Endothelial cell of umbilical vein (primary cell): Measurements from ENCODE around the gene EMC9. TPM values are rescaled to one million over a fixed set of nuclear protein-coding genes. Genes with fewer than 3 reads are reported as not detected.

Experiments
- BruUV-seq: library from RNA; stranded (reverse); fragments of 400-500 nt; replicated peaks from 2 replicates; lab custom pipeline; 2021; lab: Mats Ljungman, UMichigan
- CTCF ChIA-PET: fragments of 300-600, 350-600 bp; sonication (Branson Sonifier 250); formaldehyde crosslinking; loops from one replicate; lab custom pipeline; 2021; ENCODE audit warnings: antibody characterized with exemption, inconsistent platforms; lab: Charles Lee
- POLR2A ChIA-PET: fragments of 300-600, 350-600 bp; sonication (Branson Sonifier 250); formaldehyde crosslinking; loops from one replicate; lab custom pipeline; 2021; ENCODE audit warnings: antibody characterized with exemption, inconsistent platforms; lab: Charles Lee
- DNase-seq: peaks from one replicate; pipeline ENCODE4 v3.0.0-alpha.2; 2011; ENCODE audit warnings: low read depth, low spot score
- FAIRE-seq: peaks from 2 replicates; lab custom pipeline; 2011; peaks lifted over from hg19 to GRCh38; lab: Jason Lieb, UNC
- H2AFZ ChIP-seq: 2 replicates; pipeline ENCODE4 v1.6.0; 2012; ENCODE audit warnings: low read depth, low read length, control low read depth, inconsistent platforms
- H3K27ac ChIP-seq: 2 replicates; pipeline ENCODE4 v1.5.1; 2011; ENCODE audit warnings: low read depth, mild to moderate bottlenecking, control low read depth, low read length, moderate library complexity; ENCODE audit not compliant: insufficient read depth
- H3K27me3 ChIP-seq, 2 experiments: 2 replicates each; pipeline versions ENCODE4 v1.6.0 to v1.6.1; 2011; ENCODE audit warnings: low read length in 2 of 2, mixed read lengths in 1 of 2; ENCODE audit not compliant: control insufficient read depth in 2 of 2, insufficient read depth in 2 of 2
- H3K36me3 ChIP-seq, 2 experiments: 2 replicates in 1 of 2; 3 replicates in 1 of 2; pipeline ENCODE4 v1.5.1; 2011; ENCODE audit warnings: low read length in 2 of 2, mild to moderate bottlenecking in 1 of 2, moderate library complexity in 1 of 2; ENCODE audit not compliant: control insufficient read depth in 2 of 2, insufficient read depth in 2 of 2; ENCODE audit errors: extremely low read depth in 1 of 2
- H3K4me1 ChIP-seq: 3 replicates; pipeline ENCODE4 v1.5.1; 2011; ENCODE audit warnings: mild to moderate bottlenecking, low read length; ENCODE audit not compliant: control insufficient read depth, insufficient read depth; ENCODE audit errors: extremely low read depth
- H3K4me2 ChIP-seq: 2 replicates; pipeline ENCODE4 v1.6.1; 2011; ENCODE audit warnings: low read length, control low read depth, mixed read lengths; ENCODE audit not compliant: insufficient read depth
- H3K4me3 ChIP-seq, 3 experiments: fragments of 200-600 bp in 1 of 3; sonication (generic), shearing (Covaris generic) in 1 of 3; replicated peaks in 1 of 3; 2 replicates each; pipeline ENCODE4 v1.5.1; 2011 to 2016; ENCODE audit warnings: control low read depth in 3 of 3, low read length in 3 of 3, mild to moderate bottlenecking in 2 of 3, inconsistent platforms in 1 of 3, low read depth in 1 of 3, moderate library complexity in 1 of 3; ENCODE audit not compliant: insufficient read depth in 1 of 3
- H3K79me2 ChIP-seq: 2 replicates; pipeline ENCODE4 v1.6.0; 2012; ENCODE audit warnings: low read length, inconsistent platforms; ENCODE audit not compliant: control insufficient read depth, insufficient read depth
- H3K9ac ChIP-seq: replicated peaks from 2 replicates; pipeline ENCODE3; 2011; ENCODE audit warnings: low read length, control low read depth; ENCODE audit not compliant: insufficient read depth; ENCODE audit errors: extremely low read depth
- H3K9me1 ChIP-seq: replicated peaks from 3 replicates; pipeline ENCODE4 v1.6.0; 2011; ENCODE audit warnings: mild to moderate bottlenecking, low read length; ENCODE audit not compliant: control insufficient read depth, insufficient read depth; ENCODE audit errors: extremely low read depth
- H3K9me3 ChIP-seq: replicated peaks from 2 replicates; pipeline ENCODE4 v1.5.1; 2012; ENCODE audit warnings: low read length, inconsistent platforms; ENCODE audit not compliant: control insufficient read depth, insufficient read depth
- H4K20me1 ChIP-seq: replicated peaks from 2 replicates; pipeline ENCODE3; 2011; ENCODE audit warnings: mild to moderate bottlenecking, low read length; ENCODE audit not compliant: control insufficient read depth, insufficient read depth; ENCODE audit errors: extremely low read depth
- CTCF ChIP-seq, 2 donors: IDR thresholded peaks; 1 replicate in 1 of 2; 2 replicates in 1 of 2; pipeline ENCODE4 v1.5.1; 2011; ENCODE audit warnings: low read length in 2 of 2, mild to moderate bottlenecking in 2 of 2, moderate library complexity in 2 of 2, control low read depth in 1 of 2, inconsistent platforms in 1 of 2, low read depth in 1 of 2; ENCODE audit not compliant: insufficient read depth in 1 of 2; ENCODE audit errors: extremely low read depth in 1 of 2
- EZH2 ChIP-seq: IDR thresholded peaks from 2 replicates; pipeline ENCODE4 v1.6.1; 2012; ENCODE audit warnings: borderline replicate concordance, low read depth, mild to moderate bottlenecking, moderate library complexity, low read length, inconsistent platforms; ENCODE audit not compliant: severe bottlenecking
- FOS ChIP-seq: IDR thresholded peaks from 2 replicates; pipeline ENCODE4 v1.6.1; 2011; ENCODE audit warnings: mild to moderate bottlenecking, low read length, moderate library complexity, borderline replicate concordance; ENCODE audit not compliant: insufficient read depth
- GATA2 ChIP-seq: IDR thresholded peaks from 2 replicates; pipeline ENCODE4 v1.7.0; 2011; ENCODE audit warnings: low read depth, mild to moderate bottlenecking, moderate library complexity, mixed read lengths, low read length; ENCODE audit not compliant: insufficient read length, insufficient read depth
- JUN ChIP-seq: IDR thresholded peaks from 2 replicates; pipeline ENCODE4 v1.6.1; 2011; ENCODE audit warnings: borderline replicate concordance, low read depth; ENCODE audit not compliant: insufficient read length, insufficient read depth
- MYC ChIP-seq: IDR thresholded peaks from one replicate; pipeline ENCODE4 v1.6.1; 2011; ENCODE audit warnings: mild to moderate bottlenecking, low read depth, low read length
- POLR2A ChIP-seq: IDR thresholded peaks from 2 replicates; pipeline ENCODE4 v1.6.1; 2012; ENCODE audit warnings: low read depth, mild to moderate bottlenecking, control low read depth, low read length
- POLR2AphosphoS5 ChIP-seq: IDR thresholded peaks from 2 replicates; pipeline ENCODE4 v1.6.1; 2012; ENCODE audit warnings: low read depth, mild to moderate bottlenecking, control low read depth, low read length, moderate library complexity; ENCODE audit not compliant: insufficient read depth
- dilution Hi-C: fragments of 300-500 bp; cut with MboI; formaldehyde crosslinking; loops from one replicate; pipeline ENCODE4 v1.15.0; 2019; ENCODE audit warnings: low sequenced_read_pairs; ENCODE audit not compliant: extremely low pct_ligation_motif_present
- intact Hi-C: fragments of 100-400 bp; cut with micrococcal nuclease; formaldehyde crosslinking; loops from one replicate; pipeline ENCODE4 v1.10.0; 2022
- polyA plus RNA-seq, 4 experiments: library from polyadenylated mRNA; depleted of rRNA in 3 of 4; stranded (reverse) in 3 of 4; unstranded in 1 of 4; fragments of >200 nt; gene quantifications; 2 replicates each; pipeline versions ENCODE4 v1.2.1 to v1.2.3, GENCODE V29; 2011 to 2012; ENCODE audit warnings: missing spikeins in 1 of 4
- total RNA-seq: library from RNA; stranded (reverse); gene quantifications from 2 replicates; pipeline ENCODE4 v1.2.3, GENCODE V29; 2021
- TF ChIP-seq, protein P1 (sequence below): IDR thresholded peaks from 2 replicates; pipeline ENCODE4 v1.6.1; 2011; ENCODE audit not compliant: insufficient read depth, insufficient read length

Gene EMC9
- total and polyA plus RNA-seq, 2 donors (not counting 3 experiments of a cell fraction or from before 2014, with no cell fraction given), result 21.8 to 31.8 TPM

GRCh38 chr14:24178399-24179178, 37.2 kb upstream of the EMC9 start:
- TF ChIP-seq, protein P1, sequence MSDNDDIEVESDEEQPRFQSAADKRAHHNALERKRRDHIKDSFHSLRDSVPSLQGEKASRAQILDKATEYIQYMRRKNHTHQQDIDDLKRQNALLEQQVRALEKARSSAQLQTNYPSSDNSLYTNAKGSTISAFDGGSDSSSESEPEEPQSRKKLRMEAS, result no peak
- TF ChIP-seq JUN (no peak), POLR2A (no peak), POLR2AphosphoS5 (no peak)
- no peaks in the 10 kb centered on the region for H3K9me1 ChIP-seq
- no peaks in the 10 kb centered on the region for H4K20me1 ChIP-seq
- no peak for FAIRE-seq
- H3K9ac ChIP-seq, result no peak overlapping the region
- ChIA-PET CTCF (interaction anchor here (2.1 kb wide), 1 partner anchor 10 kb away, joined by 5 read pairs; the partner anchor contains the start of gene IPO4), POLR2A (no interaction called here)
- H3K79me2 ChIP-seq, result no peaks in the 10 kb centered on the region
- H3K4me2 ChIP-seq, result no peak overlapping the region
- H3K4me3 ChIP-seq, result no peak overlapping the region
- intact Hi-C loops (no loop called here), dilution Hi-C loops (no loop called here)
- H3K9me3 ChIP-seq, result no peaks in the 10 kb centered on the region
- no peak for DNase-seq
- H3K4me1 ChIP-seq, result no peaks in the 10 kb centered on the region
- no peaks in the 10 kb centered on the region for H3K27me3 ChIP-seq
- BruUV-seq, result no TSS peak
- no peak overlapping the region for H3K27ac ChIP-seq
- H3K36me3 ChIP-seq, result peaks cover 0 to 26% of the 10 kb centered on the region in 2 experiments
- no peak overlapping the region for H2AFZ ChIP-seq

DNA sequence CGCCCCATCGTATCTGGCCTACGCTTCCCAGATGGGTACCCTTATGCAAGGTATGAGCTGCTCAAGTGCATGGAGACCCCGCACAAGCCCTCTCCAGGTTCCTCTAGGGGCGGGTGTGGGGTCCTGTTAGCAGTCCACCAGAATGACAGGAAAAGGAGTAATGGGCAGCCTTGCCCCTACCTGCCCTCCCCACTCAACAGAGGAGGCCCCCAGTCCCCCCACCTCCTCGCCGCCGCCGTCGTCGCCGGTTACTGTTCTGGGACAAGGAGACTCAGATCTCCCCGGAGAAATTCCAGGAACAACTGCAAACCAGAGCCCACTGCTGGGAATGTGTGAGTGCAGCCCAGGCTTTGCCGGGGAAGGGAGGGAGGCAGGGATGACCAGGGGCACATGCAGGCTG, 36.5 kb upstream of the EMC9 start:
- Histone ChIP-seq H3K9ac (no peak overlapping the region), H3K4me2 (no peak overlapping the region), H3K4me1 (no peaks in the 10 kb centered on the region), H3K9me3 (no peaks in the 10 kb centered on the region), H3K9me1 (no peaks in the 10 kb centered on the region), H3K4me3 (no peak overlapping the region), H2AFZ (no peak overlapping the region), H3K27me3 (no peaks in the 10 kb centered on the region), H3K79me2 (no peaks in the 10 kb centered on the region), H3K27ac (no peak overlapping the region), H4K20me1 (no peaks in the 10 kb centered on the region), H3K36me3 (peaks cover 0 to 24% of the 10 kb centered on the region in 2 experiments)
- CTCF ChIA-PET, result interaction anchor here (1.1 to 1.2 kb wide), 2 partner anchors 8 to 11 kb away, joined by 3 to 4 read pairs; no protein-coding TSS in a partner anchor
- POLR2A ChIA-PET, result no interaction called here
- TF ChIP-seq FOS, result no peak
- TF ChIP-seq, protein P1, result no peak
- no peak for TF ChIP-seq GATA2
- no peak for TF ChIP-seq POLR2A
- no peak for TF ChIP-seq CTCF (IDR thresholded peaks at IDR 0.05; ENCODE audit: extremely low read depth in 1 of 2, insufficient read depth in 1 of 2, low read depth in 1 of 2, low read length in 2 of 2)
- no peak for TF ChIP-seq MYC
- no peak for TF ChIP-seq POLR2AphosphoS5
- TF ChIP-seq JUN, result no peak
- TF ChIP-seq EZH2, result no peak
- no peak for FAIRE-seq
- BruUV-seq, result no TSS peak
- DNase-seq, result no peak
- dilution Hi-C loops (no loop called here), intact Hi-C loops (no loop called here)
